Measurements from ENCODE around the gene POLR3K.

GRCh38 chr16:38941-39892 is 14.2 kb downstream of the POLR3K start:
- TF ChIP-seq CTCF (IDR thresholded peaks at IDR 0.05) (no peak), POLR2A (IDR thresholded peaks at IDR 0.05; ENCODE audit: low read length) (no peak), CEBPB (IDR thresholded peaks at IDR 0.05) (0 out of 4 replicates have a peak, but pooled peaks of 1 of the 2 experiments have one; percentile 14), MAX (IDR thresholded peaks at IDR 0.05) (no peak), ZC3H11A (IDR thresholded peaks at IDR 0.05) (no peak), REST (IDR thresholded peaks at IDR 0.05) (no peak), MAZ (IDR thresholded peaks at IDR 0.05; ENCODE audit: borderline replicate concordance, low read depth, low read length) (no peak), SMC3 (IDR thresholded peaks at IDR 0.05) (no peak), POLR2AphosphoS2 (conservative IDR thresholded peaks at IDR 0.05; ENCODE audit: low read length) (no peak), RARB (CRISPR knock-in tag; IDR thresholded peaks at IDR 0.05) (no peak), HDAC2 (IDR thresholded peaks at IDR 0.05) (no peak), JUN (IDR thresholded peaks at IDR 0.05) (no peak)
